Measurements from ENCODE around the gene SLC2A9. TPM values are rescaled to one million over a fixed set of nuclear protein-coding genes. Genes with fewer than 3 reads are reported as not detected.

Gene SLC2A9
- total and polyA plus RNA-seq, 2 of the 8 experiments (the other 6 are each of a cell fraction or from before 2014, with no cell fraction given): 0.20 to 0.26 TPM

DNA sequence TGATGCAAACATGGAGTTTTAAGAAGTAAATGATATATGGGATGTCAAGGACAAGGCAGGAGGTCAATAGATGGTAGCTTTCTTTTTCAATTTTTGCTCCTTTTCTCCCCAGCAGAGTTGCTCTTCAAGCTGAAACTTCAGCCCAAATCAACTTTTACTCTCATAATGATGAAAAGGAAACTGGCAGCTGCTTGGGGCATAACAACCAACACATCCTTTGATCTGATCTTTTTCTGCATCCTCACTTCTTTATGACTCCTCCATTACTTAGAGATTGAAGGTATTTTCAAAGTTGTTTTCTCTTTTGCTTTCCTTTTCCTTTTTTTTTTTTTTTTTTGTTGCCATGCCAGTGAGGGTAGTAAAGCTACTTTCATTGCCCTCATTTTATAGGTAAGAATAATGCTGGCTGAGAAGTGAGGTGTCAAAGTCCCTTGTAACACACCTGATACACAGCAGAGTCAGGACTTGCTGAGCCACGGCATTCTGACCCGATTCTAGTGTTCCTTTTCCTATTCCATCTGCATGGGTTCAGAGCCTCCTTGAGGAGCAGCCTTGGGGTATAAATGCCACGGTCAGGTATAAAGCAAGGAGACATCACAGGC, 26.9 kb downstream of the SLC2A9 start:
- H2BK20ac ChIP-seq (ENCODE audit: low read length): no peak overlapping the region
- no peak overlapping the region for H3K4me2 ChIP-seq (ENCODE audit: insufficient read depth in 1 of 2, low read depth in 2 of 2, low read length in 2 of 2)
- H3K4me1 ChIP-seq (replicated peaks in 1 of 4; ENCODE audit: control insufficient read depth in 3 of 4, insufficient read depth in 4 of 4, low read length in 3 of 4): no peaks in the 10 kb centered on the region; a peak in 1 of 7 replicates
- H3K9me3 ChIP-seq (ENCODE audit: insufficient read depth in 2 of 2, low read depth in 1 of 2, low read length in 1 of 2): no peaks in the 10 kb centered on the region
- no peak overlapping the region for H2BK15ac ChIP-seq (ENCODE audit: low read length)
- no peak overlapping the region for H3K23ac ChIP-seq (ENCODE audit: insufficient read length)
- no peaks in the 10 kb centered on the region for H3K79me2 ChIP-seq (ENCODE audit: control insufficient read depth in 1 of 2, insufficient read depth in 2 of 2, low read length in 2 of 2)
- no peak overlapping the region for H3K9ac ChIP-seq (replicated peaks in 1 of 4; ENCODE audit: extremely low read depth in 1 of 4, low read depth in 3 of 4, low read length in 3 of 4)
- H3K36me3 ChIP-seq (ENCODE audit: control insufficient read depth in 2 of 4, insufficient read depth in 4 of 4, low read length in 3 of 4): no peaks in the 10 kb centered on the region
- no peak overlapping the region for H4K91ac ChIP-seq (replicated peaks; ENCODE audit: insufficient read length, low read length)
- TF ChIP-seq RBBP5 (IDR thresholded peaks at IDR 0.05; ENCODE audit: borderline replicate concordance, low read depth, low read length) (no peak), SIN3A (conservative IDR thresholded peaks at IDR 0.05 in 1 of 2, IDR thresholded peaks at IDR 0.05 in 1 of 2; ENCODE audit: low read depth in 1 of 2, low read length in 2 of 2) (no peak), SP1 (IDR thresholded peaks at IDR 0.05; ENCODE audit: low read depth, low read length) (no peak)
- H2AK5ac ChIP-seq (ENCODE audit: low read depth, low read length): no peak overlapping the region
- no peaks in the 10 kb centered on the region for H3K27me3 ChIP-seq (replicated peaks in 1 of 4; ENCODE audit: control insufficient read depth in 3 of 4, extremely low read depth in 1 of 4, insufficient read depth in 3 of 4, low read length in 3 of 4)
- no peaks in the 10 kb centered on the region for H3K23me2 ChIP-seq (ENCODE audit: low read depth, low read length)
- H3K27ac ChIP-seq (ENCODE audit: low read depth, low read length): no peak overlapping the region
- H2BK12ac ChIP-seq (ENCODE audit: low read depth, low read length): no peak overlapping the region
- H2BK5ac ChIP-seq (ENCODE audit: low read depth, low read length): no peak overlapping the region
- no peak for FAIRE-seq
- H3K14ac ChIP-seq (ENCODE audit: insufficient read length): no peak overlapping the region
- no peak overlapping the region for H4K5ac ChIP-seq (ENCODE audit: insufficient read length, low read depth, low read length)
- H3K18ac ChIP-seq (ENCODE audit: extremely low read depth, low read length): no peak overlapping the region
- no peak overlapping the region for H4K8ac ChIP-seq (ENCODE audit: extremely low read depth, insufficient read depth, low read length)
- no peak overlapping the region for H3K4ac ChIP-seq (replicated peaks; ENCODE audit: insufficient read length, low read depth, low read length)
- no peak overlapping the region for H2AFZ ChIP-seq (ENCODE audit: low read length)
- no peak overlapping the region for H3K56ac ChIP-seq (replicated peaks; ENCODE audit: insufficient read length, low read depth, low read length)
- H4K20me1 ChIP-seq (replicated peaks in 1 of 2; ENCODE audit: control insufficient read depth in 1 of 2, insufficient read depth in 2 of 2, low read length in 2 of 2): no peaks in the 10 kb centered on the region
- no peak for DNase-seq (ENCODE audit: low read depth in 1 of 2, low spot score in 2 of 2)
- no peak overlapping the region for H2BK120ac ChIP-seq (replicated peaks; ENCODE audit: low read depth, low read length)
- POLR2A ChIA-PET (ENCODE audit: partially characterized antibody): no interaction called here
- CTCF ChIA-PET (ENCODE audit: partially characterized antibody): interaction anchor here (1.1 to 1.3 kb wide), 3 partner anchors 14 to 229 kb away, joined by 3 to 9 read pairs (median 4); no protein-coding TSS in a partner anchor
- H3K79me1 ChIP-seq (ENCODE audit: low read depth, low read length): no peaks in the 10 kb centered on the region
- no peak overlapping the region for H3K4me3 ChIP-seq (ENCODE audit: extremely low read depth in 1 of 4, insufficient read depth in 2 of 4, low read depth in 3 of 4, low read length in 4 of 4)
- 95% methylated on average over 3 of the region's 3 CpGs; no CpG with 5 or more reads in 1 of the 2 experiments for WGBS, 2 experiments (ENCODE audit: extremely low coverage in 1 of 2, insufficient coverage in 1 of 2, insufficient read length in 1 of 2, insufficient replicate concordance in 2 of 2, low coverage in 1 of 2, low lambda C conversion rate in 2 of 2, missing lambda C conversion rate in 1 of 2)
